ENCODE data around the gene CAVIN1.
A peak's percentile ranks its signal among the peaks of the same experiment; 100 is the strongest.
"Not testable (repeated sequence)": the region's sequence is repeated elsewhere in the genome, so short reads cannot be mapped to it uniquely, and the experiment has no call there.

CAVIN1 gene

DNA sequence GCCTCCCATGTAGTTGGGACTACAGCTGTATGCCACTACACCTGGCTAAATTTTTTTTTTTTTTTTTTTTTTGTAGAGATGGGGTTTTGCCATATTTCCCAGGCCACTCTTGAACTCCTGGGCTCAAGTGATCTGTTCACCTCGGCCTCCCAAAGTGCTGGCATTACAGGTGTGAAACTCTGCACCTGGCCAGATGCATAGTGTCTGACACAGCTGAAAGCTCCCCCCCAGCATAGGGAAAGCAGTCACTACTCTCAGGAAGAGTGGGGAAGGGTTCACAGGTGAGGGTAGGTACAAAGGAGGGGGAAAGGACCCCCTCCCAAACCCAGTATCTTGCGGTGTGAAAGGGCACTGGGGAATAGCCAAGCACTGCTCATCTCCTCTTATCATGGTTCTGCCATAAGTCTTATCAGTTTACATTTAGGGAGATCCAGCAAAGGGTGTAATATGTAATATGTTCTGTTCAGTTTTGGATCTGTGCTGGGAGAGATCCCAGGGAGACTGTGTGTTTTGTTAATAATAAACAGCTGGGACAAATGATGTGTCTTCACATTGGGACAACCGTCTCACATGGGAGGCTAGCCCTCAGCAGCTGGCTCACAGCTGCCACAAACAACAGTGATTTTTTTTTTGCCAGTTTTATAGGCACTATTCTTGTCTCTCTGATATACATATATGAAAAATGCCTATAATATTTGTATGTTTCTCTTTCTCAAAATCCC lies 6.8 kb upstream of the CAVIN1 start:
- no peak for DNase-seq (ENCODE audit: low read depth in 2 of 2)

DNA sequence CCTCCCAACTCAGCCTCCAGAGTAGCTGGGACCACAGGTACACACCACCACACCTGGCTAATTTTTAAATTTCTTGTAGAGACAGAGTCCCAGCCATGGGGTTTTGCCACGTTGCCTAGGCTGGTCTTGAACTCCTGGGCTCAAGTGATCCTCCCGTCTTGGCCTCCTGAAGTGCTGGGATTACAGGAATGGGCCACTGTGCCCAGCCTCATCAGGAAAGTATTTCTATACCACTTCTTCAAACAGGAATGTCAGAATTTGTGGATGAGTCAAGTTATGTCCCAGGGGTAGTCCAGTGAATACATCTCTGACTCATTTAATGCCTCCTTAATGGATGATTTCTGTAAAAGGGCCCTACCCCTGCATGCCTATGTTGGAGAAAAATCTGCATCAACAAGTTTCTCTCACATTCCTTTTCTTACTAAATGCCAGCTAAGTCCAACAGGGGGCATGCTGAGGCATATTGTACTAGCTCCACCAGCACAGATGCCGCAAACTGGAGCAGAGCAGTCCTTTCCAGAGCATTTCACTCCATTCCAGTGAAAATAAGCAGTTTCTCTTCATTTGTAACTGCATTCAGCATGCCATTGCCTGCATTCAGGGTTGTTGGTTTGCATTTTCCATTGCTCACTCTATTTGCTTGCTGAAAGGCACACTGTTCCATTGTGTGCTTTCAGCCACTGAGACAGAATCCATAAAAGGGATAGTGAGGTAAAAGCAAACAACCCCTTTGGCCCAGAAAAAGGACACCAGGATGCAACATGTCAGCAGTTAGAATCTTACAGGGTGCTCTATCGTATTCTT lies 5.3 kb upstream of the CAVIN1 start:
- no peak for DNase-seq (ENCODE audit: low read depth in 2 of 2)

DNA sequence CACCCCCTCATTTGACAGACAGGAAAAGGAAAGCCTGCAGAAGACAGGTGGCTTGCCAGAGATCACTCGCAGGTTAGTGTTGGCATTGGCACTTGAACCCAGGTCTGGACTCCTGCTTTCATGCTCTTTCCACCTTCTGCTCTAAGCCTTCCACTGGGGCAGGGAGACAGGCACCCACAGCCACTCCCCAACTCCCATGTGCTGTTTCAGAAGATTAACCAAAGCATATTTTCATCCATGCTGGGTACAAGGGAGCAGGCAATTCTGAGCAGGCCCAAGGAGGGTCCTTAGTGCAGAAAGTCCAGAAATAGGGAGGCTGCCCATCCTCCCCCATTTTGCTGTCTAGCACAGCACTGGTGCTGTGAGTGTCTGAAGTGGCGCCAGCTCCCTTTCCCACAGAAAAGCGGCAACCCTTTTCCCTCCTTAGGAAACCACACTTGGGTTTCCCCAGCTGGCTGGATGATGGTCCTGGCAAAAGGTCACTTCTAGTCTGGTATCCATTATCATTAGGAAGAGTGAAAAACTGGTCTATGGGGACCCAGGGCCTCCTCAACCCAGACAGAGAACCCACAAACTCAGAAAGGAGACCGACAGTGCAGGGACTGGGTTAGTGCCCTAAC lies 2.0 kb upstream of the CAVIN1 start:
- DNase-seq (ENCODE audit: low read depth in 2 of 2), result no peak

DNA sequence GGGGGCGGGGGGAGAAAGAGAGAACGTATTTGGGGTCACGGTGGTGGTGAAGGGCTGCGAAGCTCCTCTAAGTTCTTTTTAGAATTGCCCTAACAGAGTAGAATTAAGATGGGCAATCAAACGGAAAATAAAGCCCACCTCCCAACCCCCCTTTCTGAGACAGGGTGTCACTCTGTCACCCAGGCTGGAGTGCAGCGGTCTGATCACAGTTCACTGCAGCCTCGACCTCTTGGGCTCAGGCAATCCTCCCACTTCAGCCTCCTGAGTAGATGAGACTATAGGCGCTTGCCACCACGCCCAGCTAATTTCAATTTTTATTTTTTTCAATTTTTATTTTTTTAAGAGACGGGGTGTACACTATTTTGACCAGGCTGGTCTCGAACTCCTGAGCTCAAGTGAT lies 710 bp upstream of the CAVIN1 start:
- no peak for DNase-seq (ENCODE audit: low read depth in 2 of 2)

GRCh38 chr17:42422412-42422957 lies 571 bp downstream of the CAVIN1 start:
- no peak for DNase-seq (ENCODE audit: low read depth in 2 of 2)

DNA sequence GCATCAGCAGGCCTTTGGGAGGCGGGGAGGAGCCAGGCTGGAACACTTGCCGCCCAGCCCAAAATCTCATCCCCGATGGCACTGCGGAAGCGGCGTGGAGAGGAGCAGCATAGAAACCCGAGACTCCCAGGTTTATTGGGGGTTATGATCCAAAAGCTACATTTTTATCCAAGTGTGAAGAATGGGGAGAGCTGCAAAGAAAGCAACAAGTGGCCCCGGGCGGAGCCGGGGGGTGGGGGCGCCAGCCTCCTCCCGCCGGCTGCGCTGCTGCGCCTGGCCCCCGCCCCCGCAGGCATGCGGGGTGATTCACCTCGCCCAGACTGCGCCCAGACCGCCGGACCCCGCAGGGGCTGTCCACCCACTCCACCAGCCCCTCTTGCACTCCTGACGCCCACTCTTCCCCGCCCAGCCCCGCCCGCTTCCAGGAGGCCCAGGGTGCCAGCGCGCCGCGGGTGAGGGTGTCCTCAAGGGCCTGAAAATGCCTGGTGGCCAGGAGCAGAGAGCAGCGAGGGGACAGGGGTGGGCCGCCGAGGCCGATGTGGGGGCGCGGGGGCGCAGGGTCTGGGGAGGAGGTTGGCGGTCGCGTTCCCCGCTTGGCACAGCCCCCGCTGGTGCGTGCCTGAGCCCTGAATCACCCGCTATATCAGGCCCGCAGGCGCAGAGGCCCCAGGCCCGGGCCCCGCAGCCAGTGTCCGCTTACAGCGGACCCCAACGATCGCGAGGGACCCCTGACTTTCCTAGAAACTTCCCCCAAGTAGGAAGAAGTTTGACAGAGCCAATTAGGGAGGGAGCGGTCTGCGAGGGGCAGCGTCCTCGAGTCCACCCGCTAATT lies 1.3 kb downstream of the CAVIN1 start:
- DNase-seq (ENCODE audit: low read depth in 2 of 2), result no peak

- no peak for DNase-seq (ENCODE audit: low read depth in 2 of 2)
These were observed 1.9 kb downstream of the CAVIN1 start for GRCh38 chr17:42421136-42421506.

DNA sequence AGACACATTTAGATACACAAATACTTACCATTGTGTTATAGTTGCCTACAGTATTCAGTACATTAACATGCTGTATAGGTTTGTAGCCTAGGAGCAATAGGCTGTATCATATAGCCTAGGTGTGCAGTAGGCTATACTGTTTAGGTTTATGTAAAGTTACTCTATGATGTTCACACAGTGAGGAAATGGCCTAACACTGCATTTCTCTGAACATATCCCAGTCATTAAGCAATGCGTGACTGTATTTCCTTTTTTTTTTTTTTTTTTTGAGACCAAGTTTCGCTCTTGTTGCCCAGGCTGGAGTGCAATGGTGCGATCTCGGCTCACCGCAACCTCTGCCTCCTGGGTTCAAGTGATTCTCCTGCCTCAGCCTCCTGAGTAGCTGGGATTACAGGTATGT lies 5.1 kb downstream of the CAVIN1 start:
- not testable (repeated sequence) for DNase-seq (ENCODE audit: low read depth in 2 of 2)

GRCh38 chr17:42414704-42415409 lies 8.2 kb downstream of the CAVIN1 start:
- peak; percentile 43 to 44 for DNase-seq (ENCODE audit: low read depth in 2 of 2)

- no peak for DNase-seq (ENCODE audit: low read depth in 2 of 2)
These were observed 9.5 kb downstream of the CAVIN1 start for GRCh38 chr17:42413464-42414040.

DNA sequence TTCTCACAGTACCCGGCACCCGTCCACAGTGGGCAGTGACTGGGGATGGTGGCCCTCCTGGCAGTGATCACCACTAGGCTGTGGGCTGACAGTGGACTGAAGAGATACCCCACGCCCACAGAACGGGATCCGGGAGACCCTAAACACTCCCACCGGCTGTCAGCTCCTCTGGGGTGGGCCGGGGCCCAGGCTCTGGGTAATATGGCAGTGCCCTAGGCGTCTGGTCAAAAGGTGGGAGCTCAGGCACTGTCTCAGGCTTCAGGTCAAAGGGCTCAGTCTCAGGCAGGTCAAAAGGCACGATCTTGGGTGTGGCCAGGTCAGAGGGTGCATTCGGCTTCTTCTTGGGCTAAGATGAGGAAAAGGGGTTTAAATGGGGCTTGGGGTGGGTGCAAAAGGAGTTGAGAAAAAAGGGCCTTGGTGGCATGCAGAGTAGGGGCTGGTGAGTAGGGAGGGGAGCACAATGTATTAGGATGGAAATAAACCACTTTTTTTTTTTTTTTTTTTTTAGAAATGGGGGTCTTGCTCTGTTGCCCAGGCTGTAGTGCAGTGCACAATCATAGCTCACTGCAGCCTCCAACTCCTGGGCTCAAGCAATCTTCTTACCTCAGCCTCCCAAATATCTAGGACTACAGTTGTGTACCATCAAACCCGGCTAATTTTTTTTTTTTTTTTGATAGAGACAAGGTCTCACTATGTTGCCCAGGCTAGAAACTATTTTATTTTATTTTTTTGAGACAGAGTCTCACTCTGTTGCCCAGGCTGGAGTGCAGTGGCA lies 11.0 kb downstream of the CAVIN1 start:
- no peak for DNase-seq (ENCODE audit: low read depth in 2 of 2)

GRCh38 chr17:42411361-42411760 lies 11.7 kb downstream of the CAVIN1 start:
- no peak for DNase-seq (ENCODE audit: low read depth in 2 of 2)

DNA sequence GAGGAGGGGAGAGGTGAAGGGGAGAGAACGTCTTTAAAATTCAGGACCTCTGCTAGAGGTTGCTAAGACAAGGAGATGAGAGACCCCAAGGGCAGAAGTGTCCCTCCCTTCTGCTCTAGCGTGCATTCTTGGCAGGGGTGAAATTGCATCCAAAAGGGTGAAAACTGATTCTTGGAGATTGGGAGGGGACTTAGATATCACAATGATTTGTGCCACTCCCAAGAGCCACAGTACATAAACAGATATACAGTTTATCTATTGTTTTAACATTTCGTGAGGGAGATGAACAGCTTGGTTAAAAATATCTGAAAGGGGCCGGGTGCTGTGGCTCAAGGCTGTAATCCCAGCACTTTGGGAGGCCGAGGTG lies 12.8 kb downstream of the CAVIN1 start:
- DNase-seq (ENCODE audit: low read depth in 2 of 2), result no peak

GRCh38 chr17:42409523-42410318 lies 13.3 kb downstream of the CAVIN1 start:
- no peak for DNase-seq (ENCODE audit: low read depth in 2 of 2)

DNA sequence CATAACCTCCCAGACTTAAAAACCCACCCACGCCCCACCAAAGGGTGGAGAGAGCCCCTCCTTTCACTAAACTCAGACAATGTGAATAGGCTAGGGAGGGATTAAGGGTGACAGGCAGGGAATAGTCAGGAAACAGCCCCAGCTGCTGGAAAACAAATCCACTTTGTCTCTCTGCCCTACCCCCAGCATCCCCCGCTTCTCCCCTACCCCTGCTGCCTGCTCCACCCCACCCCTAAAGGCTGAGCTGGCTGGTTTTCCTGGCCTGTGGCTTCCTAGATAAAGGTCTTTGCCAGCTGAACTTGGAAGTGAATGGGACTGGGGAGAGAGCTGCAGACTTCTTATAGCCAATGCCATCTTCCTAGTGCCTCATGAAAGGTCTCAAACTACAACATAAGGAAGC lies 15.0 kb downstream of the CAVIN1 start:
- no peak for DNase-seq (ENCODE audit: low read depth in 2 of 2)

DNA sequence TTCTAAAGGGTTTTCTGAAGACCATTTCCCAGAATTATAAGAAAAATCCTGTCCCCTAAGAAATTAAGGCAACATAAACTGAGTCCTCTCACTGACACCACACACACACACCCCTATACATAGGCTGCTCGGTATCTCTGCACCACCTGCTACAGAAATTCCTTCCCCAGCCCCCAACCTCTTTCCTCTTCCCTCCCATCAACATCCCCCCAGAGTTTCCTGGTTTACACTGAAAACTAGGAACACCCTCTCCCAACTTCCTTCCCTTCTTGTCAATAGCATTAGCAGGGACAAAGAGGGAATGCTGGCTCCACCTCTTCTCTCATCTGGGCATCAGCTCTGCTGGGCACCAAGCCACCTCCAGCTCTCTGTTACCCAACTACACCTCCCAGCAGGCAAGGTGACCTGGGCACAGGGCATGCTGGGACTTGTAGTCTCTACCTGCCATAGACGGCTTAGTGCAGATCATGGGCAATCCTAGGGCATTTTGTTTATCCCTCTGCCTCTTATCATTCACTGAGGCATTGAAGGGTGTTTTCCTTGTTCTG lies 15.7 kb downstream of the CAVIN1 start:
- peak; percentile 33 to 49 for DNase-seq (ENCODE audit: low read depth in 2 of 2)

DNA sequence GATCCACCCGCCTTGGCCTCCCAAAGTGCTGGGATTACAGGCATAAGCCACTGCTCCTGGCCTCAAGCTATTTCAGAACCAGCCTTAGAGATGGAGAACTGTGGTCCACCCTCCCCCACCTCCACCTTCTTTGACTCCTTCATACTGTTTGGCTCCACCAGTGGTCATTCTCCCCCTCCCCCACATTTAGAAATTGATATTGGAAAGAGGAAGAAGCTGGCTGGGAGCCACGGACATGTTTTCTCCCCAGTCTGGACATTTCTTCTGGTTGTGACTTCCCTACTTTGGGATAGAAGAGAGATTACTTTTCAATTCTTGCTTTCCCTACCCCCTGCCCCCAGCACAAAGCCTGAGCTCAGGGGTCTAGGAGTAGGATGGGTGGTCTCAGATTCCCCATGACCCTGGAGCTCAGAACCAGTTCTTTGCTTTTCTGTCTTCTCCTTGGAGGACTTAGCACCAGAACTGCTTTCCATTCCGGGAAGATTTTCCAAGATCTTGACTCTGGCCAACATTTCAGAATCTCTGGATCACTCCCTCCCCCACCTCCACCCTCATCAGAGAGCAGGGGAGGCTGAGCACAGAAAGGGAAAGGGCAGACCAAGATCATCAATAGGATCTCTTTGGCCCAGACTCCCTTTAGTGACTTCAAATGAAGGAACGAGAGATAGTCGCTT lies 16.3 kb downstream of the CAVIN1 start:
- DNase-seq (ENCODE audit: low read depth in 2 of 2), result no peak

DNA sequence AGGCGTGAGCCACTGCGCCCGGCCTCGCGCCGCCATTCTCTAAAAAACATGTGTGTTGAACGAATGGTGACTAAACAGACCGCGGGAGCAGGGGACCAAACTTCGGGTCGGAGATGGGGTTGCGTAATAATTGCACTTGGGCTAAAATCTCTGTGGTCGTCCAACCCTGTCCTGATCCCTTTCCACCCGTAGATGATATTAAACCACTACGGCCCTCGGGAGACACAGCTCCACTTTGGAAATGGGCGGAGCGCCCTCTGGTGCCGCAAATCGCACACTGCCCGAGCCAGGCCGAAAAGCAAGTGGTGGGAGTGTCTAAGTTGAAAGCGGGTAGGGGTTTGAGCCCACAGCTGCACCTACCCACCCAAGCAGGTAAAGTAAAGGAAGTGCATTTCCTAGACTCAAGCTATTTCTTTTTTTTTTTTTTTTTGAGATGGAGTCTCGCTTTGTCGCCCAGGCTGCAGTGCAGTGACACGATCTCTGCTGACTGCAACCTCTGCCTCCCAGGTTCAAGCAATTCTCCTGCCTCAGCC lies 17.0 kb downstream of the CAVIN1 start:
- DNase-seq (ENCODE audit: low read depth in 2 of 2), result peak; percentile 76 to 84
